Cardiac fibroblast (primary cell): Measurements from ENCODE around the gene GCLC.

Experiments
- DNase-seq, 2 donors: peaks; one replicate each; pipeline versions ENCODE4 v3.0.0 to v3.0.0-alpha.2; 2010; ENCODE audit warnings: low read depth in 2 of 2
- H3K4me3 ChIP-seq, 2 donors: replicated peaks in 1 of 2; 1 replicate in 1 of 2; 2 replicates in 1 of 2; pipeline ENCODE4 v1.5.1; 2011; ENCODE audit warnings: low read depth in 2 of 2, low read length in 2 of 2, mild to moderate bottlenecking in 2 of 2, moderate library complexity in 1 of 2
- CTCF ChIP-seq: IDR thresholded peaks from one replicate; pipeline ENCODE4 v1.5.1; 2011; ENCODE audit warnings: low read depth, mild to moderate bottlenecking, low read length, inconsistent platforms

Gene GCLC

GRCh38 chr6:53536561-53536960, 8.3 kb downstream of the GCLC start:
- TF ChIP-seq CTCF: no peak
- DNase-seq: no peak
- no peak overlapping the region for H3K4me3 ChIP-seq

- no peak for TF ChIP-seq CTCF
- no peak overlapping the region for H3K4me3 ChIP-seq
- no peak for DNase-seq
These were observed 12.0 kb downstream of the GCLC start for GRCh38 chr6:53532942-53533341.

DNA sequence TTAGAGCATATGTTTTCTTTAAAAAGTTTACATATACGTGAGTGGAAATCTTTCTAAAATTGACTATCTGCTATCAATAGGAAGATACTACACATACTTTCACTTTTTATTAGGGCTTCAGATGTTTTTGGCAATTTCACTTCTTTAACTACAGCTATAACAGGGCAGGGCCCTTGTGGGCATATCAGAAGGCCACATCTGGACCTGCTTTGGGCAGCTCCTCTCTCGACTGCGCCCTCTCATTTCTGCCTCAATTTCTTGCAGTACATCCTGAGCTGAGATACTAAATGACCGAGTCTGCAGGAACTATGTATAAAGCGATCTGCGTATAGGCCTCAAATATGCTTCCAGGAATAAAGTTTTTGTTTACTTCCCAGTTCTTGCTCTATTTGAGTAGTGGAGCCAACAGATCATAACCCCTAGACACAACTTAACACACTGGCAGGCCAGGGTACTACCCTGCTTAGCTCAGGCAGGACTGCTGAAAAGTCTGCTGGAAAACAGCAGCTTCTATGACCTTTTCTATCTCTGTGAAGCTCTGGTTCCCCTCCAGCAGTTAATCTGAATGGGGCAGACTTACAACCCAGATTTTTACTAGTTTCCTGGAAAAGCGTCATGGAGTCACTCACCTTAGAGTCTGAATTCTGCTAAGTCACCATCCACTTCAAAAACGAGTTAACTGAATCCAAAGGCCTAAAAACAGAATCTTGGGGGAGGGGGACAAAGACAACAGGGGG, 12.7 kb downstream of the GCLC start:
- no peak for DNase-seq
- no peak overlapping the region for H3K4me3 ChIP-seq
- no peak for TF ChIP-seq CTCF

GRCh38 chr6:53530780-53531386, 14.0 kb downstream of the GCLC start:
- no peak overlapping the region for H3K4me3 ChIP-seq
- TF ChIP-seq CTCF: no peak
- DNase-seq: no peak

GRCh38 chr6:53530346-53530745, 14.6 kb downstream of the GCLC start:
- TF ChIP-seq CTCF: no peak
- no peak overlapping the region for H3K4me3 ChIP-seq
- DNase-seq: peak; percentile 9 to 12

DNA sequence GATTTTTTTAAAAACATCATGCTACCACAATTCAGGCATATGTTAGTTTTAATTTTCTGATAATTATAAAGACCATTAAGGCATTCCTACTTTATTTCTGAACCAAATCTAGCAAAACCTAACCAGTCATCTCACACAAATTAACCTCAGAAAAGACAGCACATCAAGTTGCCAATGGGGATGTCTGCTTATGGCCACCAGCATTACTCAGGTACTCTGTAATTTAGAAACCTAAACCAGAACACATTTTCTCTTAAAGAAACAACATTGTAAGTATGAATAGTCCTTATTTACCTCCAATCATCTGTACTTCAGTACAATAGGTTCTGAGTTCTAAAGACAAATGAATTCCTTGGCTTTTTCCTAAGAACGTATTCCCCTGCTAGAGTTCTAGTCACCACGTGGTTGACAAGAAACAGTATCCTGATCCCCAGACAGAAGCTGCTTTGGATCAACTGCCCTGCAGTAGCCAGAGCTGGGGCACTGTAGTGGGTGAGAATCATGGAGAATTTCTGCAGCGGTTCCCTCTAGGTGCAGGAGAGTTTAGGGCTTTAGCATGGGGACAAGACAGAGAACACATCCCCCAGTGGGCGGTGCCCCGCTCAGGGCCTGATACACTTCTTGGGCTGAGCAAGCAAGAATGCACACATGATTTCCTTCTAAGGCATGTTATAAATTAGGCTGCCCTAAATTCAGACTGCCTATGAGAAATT, 15.4 kb downstream of the GCLC start:
- H3K4me3 ChIP-seq: no peak overlapping the region
- TF ChIP-seq CTCF: no peak
- no peak for DNase-seq
